ENCODE data around the gene ZNF726.

DNA sequence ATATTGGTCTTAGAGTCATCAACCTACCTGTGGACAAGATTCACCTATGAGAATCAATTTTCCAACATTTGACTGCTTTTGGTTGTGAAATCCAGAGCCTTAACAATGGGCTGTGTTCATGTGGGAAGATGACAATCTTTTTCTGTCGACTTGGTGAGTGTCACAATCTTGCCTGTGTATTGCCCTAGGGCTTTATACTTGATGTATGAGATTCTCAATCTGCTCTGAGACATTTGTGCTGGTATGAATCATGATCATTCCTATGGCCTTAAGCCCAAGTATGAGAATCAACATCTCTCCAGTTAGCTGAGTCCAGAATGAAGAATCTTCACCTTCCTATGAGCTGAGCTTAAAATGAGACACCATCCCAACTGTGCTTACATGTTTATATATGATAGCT, 68.7 kb downstream of the ZNF726 start:
- TF ChIP-seq, protein P1, sequence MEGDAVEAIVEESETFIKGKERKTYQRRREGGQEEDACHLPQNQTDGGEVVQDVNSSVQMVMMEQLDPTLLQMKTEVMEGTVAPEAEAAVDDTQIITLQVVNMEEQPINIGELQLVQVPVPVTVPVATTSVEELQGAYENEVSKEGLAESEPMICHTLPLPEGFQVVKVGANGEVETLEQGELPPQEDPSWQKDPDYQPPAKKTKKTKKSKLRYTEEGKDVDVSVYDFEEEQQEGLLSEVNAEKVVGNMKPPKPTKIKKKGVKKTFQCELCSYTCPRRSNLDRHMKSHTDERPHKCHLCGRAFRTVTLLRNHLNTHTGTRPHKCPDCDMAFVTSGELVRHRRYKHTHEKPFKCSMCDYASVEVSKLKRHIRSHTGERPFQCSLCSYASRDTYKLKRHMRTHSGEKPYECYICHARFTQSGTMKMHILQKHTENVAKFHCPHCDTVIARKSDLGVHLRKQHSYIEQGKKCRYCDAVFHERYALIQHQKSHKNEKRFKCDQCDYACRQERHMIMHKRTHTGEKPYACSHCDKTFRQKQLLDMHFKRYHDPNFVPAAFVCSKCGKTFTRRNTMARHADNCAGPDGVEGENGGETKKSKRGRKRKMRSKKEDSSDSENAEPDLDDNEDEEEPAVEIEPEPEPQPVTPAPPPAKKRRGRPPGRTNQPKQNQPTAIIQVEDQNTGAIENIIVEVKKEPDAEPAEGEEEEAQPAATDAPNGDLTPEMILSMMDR (IDR thresholded peaks at IDR 0.05; ENCODE audit: low read depth, low read length), result no peak
- TF ChIP-seq, protein P2, sequence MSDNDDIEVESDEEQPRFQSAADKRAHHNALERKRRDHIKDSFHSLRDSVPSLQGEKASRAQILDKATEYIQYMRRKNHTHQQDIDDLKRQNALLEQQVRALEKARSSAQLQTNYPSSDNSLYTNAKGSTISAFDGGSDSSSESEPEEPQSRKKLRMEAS (IDR thresholded peaks at IDR 0.05; ENCODE audit: low read depth, low read length), result no peak
- no peak for TF ChIP-seq POLR2A (IDR thresholded peaks at IDR 0.05; ENCODE audit: extremely low read depth, insufficient read length)

All from NB4 (cell line).